Epidermal melanocyte (primary cell): ENCODE measurements around the gene ARID1B.
"Not testable (repeated sequence)": the region's sequence is repeated elsewhere in the genome, so short reads cannot be mapped to it uniquely, and the experiment has no call there.

Experiments used
- DNase-seq: peaks from one replicate; pipeline ENCODE4 v3.0.0; 2011; ENCODE audit warnings: low spot score; ENCODE audit not compliant: insufficient read length

Gene ARID1B

DNA sequence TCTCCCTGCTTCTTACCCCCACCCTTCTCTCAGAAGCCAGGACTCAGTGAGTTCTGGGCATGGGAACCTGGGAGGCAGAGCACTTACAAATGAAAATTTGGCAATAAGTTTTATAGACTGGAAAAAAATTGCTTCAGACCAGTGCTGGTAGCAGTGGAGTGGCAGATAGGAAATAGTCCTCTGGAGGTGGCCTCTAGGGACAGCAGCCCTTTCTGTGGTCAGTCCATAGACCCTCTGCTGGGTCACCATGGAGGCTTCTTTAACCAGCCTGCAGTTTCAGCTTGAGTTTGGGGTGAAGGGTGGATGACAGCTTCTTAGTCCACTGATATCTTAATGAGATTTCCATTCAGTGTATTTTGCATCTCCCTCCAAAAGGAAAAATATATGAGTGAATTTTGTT lies 179.1 kb downstream of the ARID1B start:
- no peak for DNase-seq

- no peak for DNase-seq
Measured at GRCh38 chr6:156957931-156958547, 180.9 kb downstream of the ARID1B start.

- no peak for DNase-seq
Measured at GRCh38 chr6:156960525-156960924, 183.3 kb downstream of the ARID1B start.

- no peak for DNase-seq
Measured at GRCh38 chr6:156961282-156961892, 184.2 kb downstream of the ARID1B start.

DNA sequence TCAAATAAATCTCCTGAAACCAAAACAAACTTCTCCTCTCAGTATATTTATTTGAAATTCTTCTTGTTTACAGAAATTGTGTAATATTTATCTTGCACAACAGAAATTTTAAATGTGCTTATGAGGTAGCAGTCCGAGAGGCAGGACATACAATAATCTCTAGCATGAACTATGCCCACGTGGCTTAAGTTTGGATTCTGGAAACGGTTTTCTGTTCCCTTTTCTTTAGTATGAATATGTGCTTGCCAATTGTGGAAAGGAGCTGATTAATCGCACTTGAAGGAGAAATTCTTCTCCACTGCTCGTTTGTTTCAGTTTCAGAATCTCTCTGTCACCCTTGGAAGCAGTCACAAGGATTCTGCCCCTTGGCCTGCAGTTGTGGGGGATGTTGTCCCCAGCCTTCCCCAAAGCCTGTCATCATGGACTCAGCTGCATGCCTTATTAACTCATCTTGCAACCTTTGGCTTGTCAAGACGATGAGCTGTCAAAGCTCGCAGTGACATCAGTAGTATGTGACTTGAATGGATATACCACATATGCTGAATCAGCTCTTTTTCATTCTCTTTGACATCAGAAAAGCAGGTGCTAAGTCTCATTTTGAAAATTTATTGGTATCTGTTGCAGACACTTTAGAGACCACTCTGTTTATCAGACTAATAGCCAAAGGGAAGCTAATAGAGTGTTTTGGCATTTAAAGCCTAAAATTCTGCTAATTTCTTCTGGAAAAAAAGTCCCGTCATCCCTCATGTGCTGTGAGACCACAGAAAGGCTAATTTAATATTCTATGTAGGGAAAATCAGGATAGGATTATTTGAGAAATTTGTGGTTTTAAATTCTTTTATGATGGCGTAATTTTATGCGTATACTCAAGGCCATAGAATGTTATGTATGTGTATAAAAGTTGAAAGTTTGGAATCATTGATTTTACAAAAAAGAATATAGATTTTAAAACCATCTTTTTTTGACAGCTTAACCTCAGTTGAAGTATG lies 186.8 kb downstream of the ARID1B start:
- DNase-seq: no peak

DNA sequence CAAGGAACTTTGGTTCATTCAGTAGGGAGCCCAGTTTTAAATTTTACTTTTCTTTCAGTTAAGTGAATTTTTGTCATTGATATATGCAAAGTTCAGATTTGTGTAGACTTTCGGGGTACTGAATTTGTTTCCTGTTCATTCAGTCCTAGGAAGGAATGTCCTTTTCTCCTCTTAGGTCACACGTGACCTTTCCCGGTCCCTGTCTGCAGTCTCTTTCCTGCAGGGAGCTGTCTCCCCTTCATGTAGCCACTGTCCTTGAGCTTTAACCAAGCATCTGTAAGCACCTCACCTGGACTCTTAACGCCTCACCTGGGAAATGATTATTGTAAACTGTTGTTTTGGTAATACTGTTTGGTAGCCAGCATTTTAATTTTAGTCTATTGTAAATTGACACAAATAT lies 190.7 kb downstream of the ARID1B start:
- no peak for DNase-seq

- no peak for DNase-seq
Measured at GRCh38 chr6:156969233-156969632, 192.1 kb downstream of the ARID1B start.

DNA sequence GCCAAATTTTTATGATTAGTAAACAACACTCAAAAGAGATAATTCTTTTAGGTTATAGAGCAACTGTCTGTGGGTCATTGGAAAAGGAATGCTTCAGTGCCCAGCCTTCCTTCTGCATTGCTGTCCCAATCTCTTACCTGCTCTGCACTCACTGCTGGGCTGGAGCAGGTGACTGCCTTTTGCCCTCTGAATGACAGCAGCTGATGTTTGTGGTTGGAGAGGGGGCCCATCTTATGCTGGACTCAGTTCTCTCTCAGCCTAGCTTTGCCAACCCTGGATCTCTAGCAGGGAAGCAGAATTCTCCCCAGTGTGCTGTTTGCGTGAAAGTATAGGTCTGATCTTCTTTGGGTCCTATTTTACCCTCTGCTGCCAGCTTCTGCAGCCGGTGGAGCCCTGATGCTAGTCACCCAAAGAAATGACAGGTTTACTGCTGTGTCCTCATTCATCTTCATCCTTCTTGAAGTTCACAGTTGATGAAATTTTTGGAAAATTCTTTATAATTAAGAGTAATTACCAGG lies 193.5 kb downstream of the ARID1B start:
- DNase-seq: no peak

DNA sequence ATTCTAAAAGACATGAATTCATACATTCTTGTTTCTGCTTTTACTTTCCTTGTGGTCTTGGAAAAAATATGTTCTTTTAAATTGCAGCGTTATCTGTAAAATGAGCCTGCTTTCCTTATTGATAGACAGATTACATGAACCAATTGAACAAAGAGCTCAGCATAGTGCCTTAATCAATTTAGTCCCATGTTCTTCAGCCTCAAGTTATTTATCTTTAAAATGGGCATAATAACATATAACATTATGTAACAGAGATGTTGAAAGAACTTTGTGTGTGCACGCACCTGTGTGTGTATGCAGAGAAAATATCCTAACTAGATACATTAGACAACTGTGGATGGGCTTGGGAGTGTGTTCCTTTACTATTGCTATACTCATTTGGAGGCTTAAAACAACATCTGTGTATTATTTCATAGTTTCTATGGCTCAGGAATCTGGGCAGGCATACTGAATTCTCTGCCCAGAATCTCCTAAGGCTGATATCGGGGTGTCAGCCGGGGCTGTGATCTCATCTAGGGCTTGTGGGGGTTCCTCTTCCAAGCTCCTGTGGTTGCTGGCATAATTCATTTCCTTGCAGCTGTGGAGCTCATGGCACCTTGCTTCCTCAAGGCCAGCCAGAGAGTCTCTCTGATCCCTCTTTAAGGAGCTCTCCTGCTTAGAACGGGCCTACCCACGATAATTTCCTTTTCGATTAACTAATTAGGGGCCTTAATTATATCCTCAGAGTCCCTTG lies 194.1 kb downstream of the ARID1B start:
- DNase-seq: no peak

GRCh38 chr6:156972145-156972544 lies 195.0 kb downstream of the ARID1B start:
- no peak for DNase-seq

- DNase-seq: no peak
Measured at GRCh38 chr6:156974830-156975261, 197.7 kb downstream of the ARID1B start.

- DNase-seq: no peak
Measured at GRCh38 chr6:156975414-156975813, 198.2 kb downstream of the ARID1B start.

- no peak for DNase-seq
Measured at GRCh38 chr6:156976216-156977127, 199.3 kb downstream of the ARID1B start.

- DNase-seq: no peak
Measured at GRCh38 chr6:156977527-156978291, 200.5 kb downstream of the ARID1B start.

DNA sequence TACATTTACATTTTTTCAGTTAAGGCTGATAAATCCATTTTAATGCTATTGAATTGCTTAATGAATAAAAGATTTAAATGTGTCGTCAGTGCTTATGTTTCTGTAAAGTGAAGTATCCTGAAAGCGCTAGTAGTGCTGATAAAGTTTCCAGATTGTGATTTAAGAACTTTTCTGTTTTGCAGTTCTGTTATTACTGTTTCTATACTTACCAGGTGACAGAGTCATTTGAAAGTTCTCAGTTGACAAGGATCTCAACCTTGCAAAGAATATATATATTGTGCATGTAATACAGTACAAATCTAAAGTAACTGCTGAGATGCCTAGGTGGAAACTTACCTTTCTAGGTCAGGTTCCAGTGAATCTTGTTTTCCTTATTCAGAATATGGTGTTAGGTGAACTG lies 201.8 kb downstream of the ARID1B start:
- DNase-seq: no peak

DNA sequence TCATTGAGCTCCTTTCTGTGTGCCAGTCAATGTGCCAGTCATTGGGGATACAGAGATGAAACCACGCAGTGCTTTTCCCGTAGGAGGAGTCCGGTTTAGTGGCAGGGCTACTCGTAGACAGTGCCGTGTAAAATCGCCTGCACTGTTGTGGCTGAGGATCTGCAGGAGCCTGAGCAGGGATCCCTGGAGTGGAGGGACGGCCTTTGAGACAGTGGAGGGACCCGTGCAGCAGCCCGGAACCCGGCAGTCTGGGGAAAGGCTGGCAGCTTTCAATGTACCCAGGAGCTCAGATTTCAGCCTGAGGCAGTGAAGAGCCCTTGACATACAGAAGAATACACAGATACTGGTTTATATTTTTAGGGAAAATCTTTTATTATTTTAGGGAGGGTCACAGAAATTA lies 203.3 kb downstream of the ARID1B start:
- DNase-seq: no peak

DNA sequence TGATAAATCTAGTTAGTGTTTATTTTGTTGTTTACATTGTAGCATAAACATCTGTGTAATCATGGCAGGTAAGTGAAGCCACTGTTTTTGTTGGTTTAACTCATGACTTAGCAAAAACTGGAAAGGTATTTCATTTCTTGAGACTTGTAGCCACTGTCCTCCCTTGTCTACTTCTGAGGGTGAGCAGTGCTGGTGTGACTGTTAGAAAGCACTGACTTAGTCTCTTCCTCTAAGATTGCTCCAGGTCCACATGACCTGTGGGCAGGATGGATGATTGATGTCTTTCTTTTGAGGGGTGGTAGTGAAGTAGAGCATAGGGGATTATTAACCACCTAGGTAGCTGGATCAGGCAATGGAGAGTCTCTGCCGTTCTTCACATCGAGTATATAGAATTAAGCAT lies 203.8 kb downstream of the ARID1B start:
- no peak for DNase-seq

- no peak for DNase-seq
Measured at GRCh38 chr6:156982168-156982567, 205.0 kb downstream of the ARID1B start.

DNA sequence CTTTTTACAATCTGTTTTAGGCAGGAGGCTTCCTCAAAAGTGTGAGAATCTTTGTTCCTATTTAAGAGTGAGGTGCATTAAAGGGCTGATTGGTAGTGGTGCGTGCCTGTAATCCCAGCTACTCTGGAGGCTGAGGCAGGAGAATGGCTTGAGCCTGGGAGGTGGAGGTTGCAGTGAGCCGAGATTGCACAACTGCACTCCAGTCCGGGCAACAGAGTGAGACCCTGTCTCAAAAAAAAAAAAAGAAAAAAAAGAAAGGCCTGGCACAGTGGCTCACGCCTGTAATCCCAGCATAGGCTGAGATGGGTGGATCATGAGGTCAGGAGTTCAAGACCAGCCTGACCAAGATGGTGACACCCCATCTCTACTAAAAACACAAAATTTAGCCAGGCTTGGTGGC lies 205.7 kb downstream of the ARID1B start:
- DNase-seq: not testable (repeated sequence)
